NCI-H2227 (cell line): ENCODE results near the gene RBMX.
"Not testable (repeated sequence)": the region's sequence is repeated elsewhere in the genome, so short reads cannot be mapped to it uniquely, and the experiment has no call there.

Experiments
- DNase-seq: peaks from one replicate; lab custom pipeline; 2025; ENCODE audit not compliant: unreplicated experiment; lab: John Stamatoyannopoulos, UW

RBMX gene

DNA sequence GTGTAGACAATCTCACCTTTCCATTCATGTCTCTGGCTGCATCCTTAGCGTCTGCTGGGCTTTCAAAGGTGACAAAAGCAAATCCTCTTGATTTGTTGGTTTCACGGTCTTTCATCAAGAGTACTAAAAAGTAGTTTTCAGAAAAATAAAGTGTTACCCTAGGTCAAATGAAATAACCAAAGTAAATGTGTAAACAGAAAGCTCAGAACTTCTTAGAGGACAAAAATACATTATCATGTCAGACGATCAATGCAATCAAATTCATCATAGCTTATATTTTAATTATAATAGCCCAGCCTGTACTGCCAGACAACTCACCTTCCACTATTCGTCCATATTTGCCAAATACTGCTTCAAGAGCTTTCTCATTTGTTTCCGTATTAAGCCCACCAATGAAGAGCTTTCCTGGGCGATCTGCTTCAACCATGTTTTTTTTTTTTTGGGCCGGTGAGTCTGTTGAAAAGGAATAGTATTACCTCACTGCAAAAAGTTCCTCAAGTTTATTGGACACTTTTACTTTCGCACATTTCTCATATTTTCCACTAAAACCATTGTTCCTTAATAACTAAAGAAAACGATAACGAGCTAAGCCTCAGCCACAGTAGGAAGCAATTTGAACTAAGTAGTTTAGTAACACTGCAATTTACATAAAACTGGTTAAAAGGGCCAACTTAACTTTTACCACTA lies 1.4 kb downstream of the RBMX start:
- DNase-seq: peak; percentile 37

DNA sequence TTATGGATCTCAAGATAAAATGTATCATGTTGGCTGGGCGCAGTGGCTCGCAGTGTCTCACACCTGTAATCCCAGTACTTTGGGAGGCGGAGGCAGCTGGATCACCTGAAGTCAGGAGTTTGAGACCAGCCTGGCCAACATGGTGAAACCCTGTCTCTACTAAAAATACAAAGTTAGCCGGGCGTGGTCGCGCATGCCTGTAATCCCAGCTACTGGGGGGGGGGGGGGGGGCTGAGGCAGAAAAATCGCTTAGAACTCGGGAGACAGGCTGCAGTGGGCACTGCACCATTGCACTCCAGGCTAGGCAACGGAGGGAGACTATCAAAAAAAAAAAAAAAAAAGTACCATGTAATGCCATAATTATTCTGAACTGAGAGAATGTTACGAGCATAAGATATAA lies 2.1 kb downstream of the RBMX start:
- DNase-seq: no peak

DNA sequence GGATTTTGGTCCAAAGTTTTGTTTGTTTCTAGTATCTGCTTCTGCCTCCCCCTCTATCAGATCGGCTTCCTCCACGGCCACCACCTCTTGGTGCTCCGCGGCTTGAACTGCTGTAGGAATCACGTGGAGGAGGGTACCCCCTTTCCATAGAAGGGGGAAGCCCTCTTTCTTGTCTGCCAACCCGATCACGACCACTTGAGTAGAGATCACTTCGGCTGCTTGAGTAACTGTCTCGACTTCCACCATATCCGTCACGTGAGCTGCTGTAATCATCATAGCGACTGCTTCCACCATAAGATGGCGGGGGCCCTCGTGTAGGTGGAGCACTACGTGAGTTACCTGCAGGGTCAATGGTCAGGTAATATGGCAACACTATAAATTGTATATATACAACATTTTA lies 6.4 kb downstream of the RBMX start:
- not testable (repeated sequence) for DNase-seq

DNA sequence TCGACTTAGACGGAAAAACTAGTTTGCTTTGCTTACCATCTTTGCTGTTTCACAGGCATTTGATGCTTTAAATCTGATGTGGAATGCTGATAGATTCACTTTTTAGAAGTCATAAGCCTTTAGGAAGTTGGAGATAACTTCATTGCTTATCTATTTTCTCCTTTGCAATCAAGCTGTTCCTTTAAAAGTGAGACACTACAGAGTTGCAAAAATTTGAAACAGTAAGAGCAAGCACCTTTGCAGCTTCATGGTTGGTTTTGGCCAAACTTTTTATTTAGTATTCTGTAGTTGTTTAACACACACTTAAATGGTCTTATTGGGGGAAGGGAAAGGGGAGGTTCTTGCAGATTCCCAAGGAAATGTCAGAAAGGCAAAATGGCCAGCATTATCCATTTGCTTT lies 7.3 kb downstream of the RBMX start:
- not testable (repeated sequence) for DNase-seq

DNA sequence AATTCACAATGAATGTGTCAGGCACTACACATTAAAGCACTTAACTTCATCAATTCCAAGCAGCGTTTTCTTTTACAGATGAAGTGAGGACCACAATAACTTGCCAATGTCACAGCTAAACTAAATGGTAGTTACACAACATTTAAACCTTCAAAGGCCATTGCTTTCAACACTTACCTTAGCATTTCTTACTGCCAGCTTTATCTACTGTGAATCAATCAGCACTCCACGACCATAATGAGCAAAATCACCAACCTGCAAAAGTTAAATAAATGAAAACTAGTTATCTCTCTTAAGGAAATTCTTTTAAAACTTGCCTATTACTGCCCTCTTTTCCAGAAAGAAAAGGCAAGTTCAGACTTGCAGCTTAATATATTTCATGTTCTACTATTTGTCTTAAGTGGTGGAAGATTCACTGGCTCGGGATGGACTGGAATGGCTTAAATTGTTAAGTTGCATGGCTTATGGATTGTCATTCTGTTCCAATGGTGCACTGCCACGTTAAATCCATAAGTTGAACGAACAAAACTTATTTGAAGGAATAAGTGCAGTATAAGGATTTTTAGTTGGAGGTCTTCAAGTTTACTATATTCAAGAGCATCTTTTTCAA lies 8.3 kb downstream of the RBMX start:
- DNase-seq: no peak

DNA sequence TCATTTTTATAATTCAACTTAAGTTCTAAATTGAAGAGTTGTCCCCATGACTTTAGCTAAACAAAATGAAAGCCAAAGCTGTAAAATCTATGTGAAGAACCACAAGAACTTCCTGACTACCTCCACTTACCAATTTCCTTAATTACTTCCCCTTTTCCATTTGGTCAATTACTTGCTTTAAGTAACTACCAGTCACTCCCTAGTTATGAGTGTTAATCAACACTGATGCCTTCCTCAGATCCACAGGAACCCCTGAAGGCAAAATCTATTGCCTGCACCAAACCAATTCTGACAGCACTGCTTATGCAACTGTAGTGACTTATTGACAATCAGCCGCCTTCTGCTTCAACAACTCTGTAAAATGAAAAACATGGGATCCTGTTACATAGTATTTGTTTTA lies 10.5 kb downstream of the RBMX start:
- DNase-seq: no peak

DNA sequence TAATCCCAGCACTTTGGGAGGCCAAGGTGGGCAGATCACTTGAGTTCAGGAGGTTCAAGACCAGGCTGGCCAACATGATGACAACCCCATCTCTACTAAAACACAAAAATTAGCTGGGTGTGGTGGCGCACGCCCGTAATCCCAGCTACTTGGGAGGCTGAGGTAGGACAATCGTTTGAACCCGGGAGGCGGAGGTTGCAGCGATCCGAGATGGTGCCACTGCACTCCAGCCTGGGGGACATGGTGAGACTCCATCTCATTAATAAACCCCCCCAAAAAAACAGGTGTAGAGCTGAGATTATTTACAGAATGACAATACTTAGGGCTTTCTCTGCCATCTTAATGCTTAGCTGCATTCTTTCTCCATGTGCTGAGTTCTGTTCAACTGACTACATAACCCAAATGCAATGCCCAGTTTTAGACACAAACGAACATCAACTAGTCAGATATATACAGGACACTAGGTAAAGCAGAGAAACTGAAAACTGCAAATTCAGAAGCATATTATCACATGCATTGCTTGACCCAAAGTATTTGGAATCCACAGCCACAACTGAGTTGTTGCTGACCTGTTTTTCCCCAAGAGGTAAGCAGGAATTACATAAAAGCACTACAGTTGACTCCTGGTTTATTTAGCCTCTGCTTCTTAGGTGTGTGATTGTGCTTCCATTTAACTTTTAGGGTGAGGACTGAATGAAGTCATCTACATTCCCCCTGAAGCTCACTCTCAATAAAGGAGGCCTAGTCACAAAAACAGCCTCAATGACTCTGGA lies 12.1 kb downstream of the RBMX start:
- DNase-seq: no peak

DNA sequence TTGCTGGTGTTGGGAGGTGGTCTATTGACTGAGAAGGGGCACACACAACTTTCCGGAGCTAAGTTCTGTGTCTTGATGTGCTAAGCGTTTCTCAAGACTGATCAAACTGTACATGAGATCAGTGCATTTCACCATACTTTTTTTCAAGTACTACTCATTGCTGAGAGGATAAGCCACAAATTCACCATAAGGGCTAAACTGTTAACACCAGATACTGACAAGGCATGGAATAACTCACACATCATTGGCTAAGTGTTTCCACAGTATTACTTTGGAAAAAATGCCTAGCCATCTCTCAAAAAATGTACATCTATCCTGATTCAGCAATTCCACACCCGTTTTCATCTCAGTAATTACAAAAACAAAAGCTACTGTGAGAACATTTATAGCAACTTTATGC lies 13.0 kb downstream of the RBMX start:
- DNase-seq: no peak

DNA sequence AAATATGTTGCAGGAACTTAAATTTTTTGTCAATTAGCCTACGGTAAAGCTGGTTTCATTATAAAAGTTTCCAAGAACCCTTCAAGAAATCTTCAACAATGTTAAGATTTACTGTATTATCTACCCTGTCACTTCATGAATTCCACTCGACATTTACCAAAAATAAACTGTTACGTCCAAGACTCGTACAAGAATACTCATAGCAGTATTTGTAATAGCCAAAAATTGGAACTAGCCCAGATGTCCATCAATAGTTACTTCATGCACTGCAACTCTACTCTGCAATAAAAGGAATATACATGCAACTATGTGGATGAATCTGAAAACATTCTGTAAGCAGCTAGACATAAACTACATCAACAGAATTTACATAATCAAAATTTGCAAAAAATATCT lies 13.4 kb downstream of the RBMX start:
- DNase-seq: no peak

DNA sequence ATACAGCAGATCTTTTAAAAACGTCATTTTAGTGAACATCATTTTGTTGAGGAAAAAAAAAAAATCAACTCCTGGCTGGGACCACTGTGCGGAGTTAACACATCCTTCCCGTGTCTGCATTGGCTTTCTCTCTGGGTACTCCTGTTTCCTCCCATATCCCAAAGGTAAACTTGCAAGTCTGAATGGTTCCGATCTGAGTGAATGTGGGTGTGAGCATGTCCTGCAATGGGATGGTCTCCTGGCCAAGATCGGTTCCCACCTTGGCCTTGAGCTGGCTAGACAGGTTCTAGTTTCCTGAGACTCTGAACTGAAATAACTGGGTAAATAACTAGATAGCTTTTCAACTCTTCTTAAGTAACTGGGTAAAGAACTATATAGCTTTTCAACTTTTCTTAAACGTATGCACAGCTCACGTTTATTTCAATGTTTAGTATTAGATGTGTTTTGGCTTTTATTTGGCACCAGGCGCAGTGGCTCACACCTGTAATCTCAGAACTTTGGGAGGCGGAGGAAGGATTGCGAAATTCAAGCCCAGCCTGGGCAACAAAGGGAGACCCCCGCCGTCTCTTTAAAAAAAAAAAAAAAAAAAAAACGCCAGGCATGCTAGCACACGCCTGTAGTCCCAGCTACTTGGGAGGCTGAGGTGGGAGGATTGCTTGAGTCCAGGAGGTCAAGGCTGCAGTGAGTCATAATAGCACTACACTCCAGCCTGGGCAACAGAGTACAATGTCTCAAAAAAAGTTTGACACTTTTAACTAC lies 14.0 kb downstream of the RBMX start:
- no peak for DNase-seq

DNA sequence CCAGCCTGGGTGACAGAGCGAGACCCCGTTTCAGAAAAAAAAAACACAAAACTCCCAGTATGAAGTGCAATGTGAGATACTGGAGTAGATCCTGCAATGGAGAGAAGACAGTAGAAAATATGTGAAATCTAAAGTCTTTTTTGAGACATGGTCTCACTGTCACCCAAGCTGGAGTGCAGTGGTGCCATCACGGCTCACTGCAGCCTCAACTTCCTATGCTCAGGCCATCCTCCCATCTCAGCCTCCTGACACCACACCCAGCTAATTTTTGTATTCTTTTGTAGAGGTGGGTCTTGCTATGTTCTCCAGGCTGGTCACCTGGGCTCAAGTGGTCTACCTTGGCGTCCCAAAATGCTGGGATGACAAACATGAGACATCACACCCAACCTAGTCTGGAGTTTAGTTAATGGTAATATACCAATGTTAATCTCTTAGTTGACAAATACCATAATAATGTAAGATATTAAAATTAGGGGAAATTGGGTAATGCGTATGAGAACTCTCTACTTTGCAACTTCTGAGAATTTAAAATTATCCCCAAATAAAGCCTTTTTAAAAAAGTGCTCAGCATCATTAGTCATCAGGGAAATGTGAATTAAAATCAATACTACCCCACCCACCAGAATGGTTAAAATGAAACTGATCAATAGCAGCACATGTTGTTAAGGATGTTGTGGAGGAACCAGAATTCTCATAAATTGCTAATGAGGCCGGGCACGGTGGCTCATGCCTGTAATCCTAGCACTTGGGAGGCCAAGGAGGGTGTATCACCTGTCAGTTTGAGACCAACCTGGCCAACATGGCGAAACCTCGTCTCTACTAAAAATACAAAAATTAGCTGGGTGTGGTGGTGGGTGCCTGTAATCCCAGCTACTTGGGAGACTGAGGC lies 15.0 kb downstream of the RBMX start:
- DNase-seq: no peak

DNA sequence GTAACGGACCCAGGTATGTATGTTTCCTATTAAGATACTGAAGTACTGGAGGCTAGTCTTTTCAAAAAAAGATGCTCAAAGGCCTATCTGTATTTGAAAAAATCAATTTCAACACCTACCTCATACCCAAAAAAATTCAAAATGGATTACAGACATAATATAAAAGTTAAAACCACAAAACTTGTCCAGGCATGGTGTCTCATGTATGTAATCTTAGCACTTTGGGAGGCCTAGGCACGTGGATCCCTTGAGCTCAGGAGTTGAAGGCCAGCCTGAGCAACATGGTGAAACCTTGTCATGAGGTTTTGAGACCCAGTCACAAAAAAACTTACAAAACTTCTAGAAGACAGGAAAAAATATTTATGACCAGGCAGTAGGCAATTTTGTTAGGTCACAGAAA lies 16.7 kb downstream of the RBMX start:
- no peak for DNase-seq

DNA sequence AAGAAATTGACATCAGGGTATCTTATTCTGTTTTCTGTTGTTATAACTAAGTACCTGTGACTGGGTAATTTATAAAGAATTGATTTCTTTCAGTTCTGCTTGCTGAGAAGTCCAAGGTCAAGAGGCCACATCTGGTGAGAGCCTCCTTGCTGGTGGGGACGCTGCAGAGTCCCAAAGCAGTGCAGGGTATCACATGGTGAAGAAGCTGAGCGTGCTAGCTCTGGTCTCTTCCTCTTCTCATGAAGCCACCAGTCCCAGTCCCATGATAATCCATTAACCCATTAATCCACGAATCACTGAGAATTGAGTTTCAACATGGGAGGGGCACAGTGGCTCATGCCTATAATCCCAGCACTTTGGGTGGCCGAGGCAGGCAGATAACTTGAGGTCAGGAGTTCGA lies 18.0 kb downstream of the RBMX start:
- no peak for DNase-seq

DNA sequence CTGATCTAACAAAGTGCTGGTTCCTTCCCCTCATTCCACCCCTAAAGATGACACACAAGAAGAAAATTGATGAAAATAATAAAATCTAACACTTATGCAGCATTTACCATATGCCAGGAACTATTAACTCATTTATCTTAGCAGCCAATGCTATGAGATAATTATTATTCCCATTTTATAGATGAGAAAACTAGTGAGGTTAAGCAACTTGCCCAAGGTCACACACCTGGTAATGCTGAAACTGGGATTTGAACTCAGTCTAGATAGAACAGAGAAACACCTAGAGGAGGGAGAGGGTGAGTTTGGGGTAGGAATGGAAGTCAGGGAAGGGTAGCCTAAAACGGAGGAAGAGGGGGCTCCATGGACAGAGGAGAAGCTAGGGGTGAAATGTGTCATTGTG lies 18.6 kb downstream of the RBMX start:
- no peak for DNase-seq

DNA sequence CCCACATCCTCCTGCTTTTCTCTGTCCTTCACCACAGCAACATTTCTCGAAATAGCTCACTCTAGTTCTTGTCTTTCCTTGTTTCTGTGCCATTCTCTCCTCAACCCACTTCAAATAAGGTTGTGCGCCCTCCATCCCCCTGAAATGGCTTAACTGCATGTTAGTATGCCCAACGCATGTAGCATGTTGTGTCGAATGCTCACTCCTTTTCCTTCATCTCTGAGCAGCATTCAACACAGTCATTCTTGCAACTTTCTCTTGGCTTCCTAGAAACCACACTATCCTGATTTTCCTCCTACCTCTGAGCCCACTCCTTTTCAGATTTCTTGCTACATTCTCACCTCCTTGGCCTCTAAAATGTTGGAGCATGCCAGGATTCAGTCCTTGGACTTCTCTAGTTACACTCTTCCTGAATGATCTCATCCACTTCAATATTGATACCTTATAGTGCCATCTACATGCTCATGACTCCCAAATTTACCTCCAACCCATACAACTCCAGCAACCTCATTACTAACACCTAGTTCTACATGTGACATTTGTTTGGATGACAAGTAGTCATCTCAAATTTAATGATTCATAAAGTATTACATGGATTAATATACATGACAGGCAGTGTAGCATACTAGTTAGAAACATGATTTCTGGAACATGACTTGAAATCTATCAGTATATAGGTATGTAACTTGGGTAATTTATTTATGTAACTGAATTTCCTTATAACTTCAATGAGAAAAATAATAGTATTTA lies 22.3 kb downstream of the RBMX start:
- DNase-seq: no peak

DNA sequence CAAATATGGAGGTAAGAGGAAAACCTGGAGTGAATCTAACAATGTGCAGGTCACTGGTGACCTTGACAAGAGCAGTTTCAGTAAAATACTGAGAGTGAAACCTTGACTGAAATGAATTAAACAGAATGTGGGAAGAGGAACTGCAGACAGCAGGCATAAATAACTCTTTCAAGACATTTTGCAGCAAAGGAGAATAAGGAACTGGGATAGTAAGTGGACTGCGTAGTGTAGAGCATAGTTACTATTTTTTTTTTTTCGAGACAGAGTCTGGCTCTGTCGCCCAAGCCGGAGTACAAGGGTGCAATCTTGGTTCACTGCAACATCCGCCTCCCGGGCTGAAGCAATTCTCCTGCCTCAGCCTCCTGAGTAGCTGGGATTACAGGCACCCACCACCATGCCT lies 24.0 kb downstream of the RBMX start:
- DNase-seq: no peak

DNA sequence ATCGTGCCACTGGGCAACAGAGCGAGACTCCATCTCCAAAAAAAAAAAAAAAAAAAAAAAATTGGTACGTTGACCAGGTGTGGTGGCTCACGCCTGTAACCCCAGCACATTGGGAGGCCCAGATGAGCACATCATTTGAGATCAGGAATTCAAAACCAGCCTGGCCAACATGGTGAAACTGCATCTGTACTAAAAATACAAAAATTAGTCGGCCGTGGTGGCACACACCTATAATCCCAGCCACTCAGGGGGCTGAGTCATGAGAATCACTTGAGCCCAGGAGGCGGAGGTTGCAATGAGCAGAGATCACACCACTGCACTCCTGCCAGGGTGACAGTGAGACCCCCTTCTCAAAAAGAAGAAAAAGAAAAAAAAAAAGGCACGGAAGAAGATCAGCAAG lies 24.5 kb downstream of the RBMX start:
- no peak for DNase-seq

DNA sequence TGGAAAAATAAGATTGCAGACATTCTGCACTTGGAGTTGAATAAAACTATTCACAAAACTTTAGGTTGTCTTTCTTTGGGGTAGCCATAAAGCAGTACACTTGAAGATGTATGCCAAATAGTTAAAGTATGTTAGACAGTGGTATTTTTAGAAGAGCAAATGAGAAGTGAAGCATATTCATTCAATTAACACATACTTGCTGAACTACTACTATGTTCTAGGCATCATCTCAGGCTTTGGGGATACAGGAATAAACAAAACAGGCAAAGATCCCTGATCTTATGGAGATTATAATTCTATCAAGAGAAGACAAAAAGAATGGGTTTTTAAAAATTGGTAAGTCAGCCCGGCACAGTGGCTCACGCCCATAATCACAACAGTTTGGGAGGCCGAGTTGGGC lies 29.0 kb downstream of the RBMX start:
- DNase-seq: no peak

DNA sequence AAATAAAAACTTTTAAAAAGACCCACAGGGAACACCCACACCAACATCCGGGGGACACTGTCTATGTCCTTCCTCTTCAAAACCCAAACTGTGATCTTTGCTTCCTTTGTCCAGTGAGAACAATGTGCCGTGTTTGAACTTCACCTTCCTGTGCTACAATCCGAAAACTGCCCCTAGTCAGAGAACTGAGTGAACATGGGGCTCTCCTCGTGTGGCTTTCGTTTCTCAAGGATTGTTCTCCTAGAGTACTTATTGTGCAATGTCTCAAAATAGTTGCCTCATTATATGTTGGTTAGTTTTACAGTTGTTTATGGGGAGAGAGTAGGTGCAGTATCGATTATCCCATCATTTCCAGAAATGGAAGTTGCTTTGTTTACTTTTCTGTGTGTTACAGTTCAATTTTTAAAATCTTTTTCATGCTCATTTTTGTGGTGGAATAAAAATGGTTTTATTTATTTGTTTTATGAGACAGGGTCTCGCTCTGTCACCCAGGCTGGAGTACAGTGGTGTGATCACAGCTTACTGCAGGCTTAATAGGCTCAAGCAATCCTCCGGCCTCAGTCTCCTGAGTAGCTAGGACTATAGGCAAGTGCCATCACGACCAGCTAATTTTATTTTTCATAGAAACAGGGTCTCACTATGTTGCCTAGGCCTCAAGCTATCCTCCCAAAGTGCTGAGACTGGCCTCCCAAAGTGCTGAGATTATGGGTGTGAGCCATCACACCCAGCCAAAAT lies 29.9 kb downstream of the RBMX start:
- no peak for DNase-seq
